Natural killer cell (primary cell): ENCODE results near the gene DDX27. TPM values are rescaled to one million over a fixed set of nuclear protein-coding genes. Genes with fewer than 3 reads are reported as not detected.

Experiments
- ATAC-seq, 3 donors: fragments of 150-1000 bp in 2 of 3; fragments of 200-7000 bp in 1 of 3; cut with Tn5 transposase; 1 replicate in 1 of 3; 2 replicates in 2 of 3; pipeline ENCODE4 v1.10.0; 2021; ENCODE audit warnings: mild to moderate bottlenecking in 2 of 3, moderate library complexity in 2 of 3
- DNase-seq, 2 donors: peaks; one replicate each; pipeline versions ENCODE4 v3.0.0 to v3.0.0-alpha.2; 2013 to 2021; ENCODE audit warnings: mixed read lengths in 1 of 2
- H3K27ac ChIP-seq: one replicate; pipeline ENCODE4 v1.5.1; 2013; ENCODE audit warnings: mild to moderate bottlenecking, low read length
- H3K27me3 ChIP-seq: one replicate; pipeline ENCODE4 v1.6.1; 2013; ENCODE audit warnings: low read length; ENCODE audit not compliant: control insufficient read depth, insufficient read depth
- H3K36me3 ChIP-seq: one replicate; pipeline ENCODE4 v1.6.1; 2013; ENCODE audit warnings: low read length; ENCODE audit not compliant: control insufficient read depth, insufficient read depth
- H3K4me1 ChIP-seq: one replicate; pipeline ENCODE4 v1.6.1; 2013; ENCODE audit warnings: low read length; ENCODE audit not compliant: control insufficient read depth, insufficient read depth
- H3K4me3 ChIP-seq: one replicate; pipeline ENCODE4 v1.5.1; 2013; ENCODE audit warnings: low read length
- H3K9me3 ChIP-seq: one replicate; pipeline ENCODE4 v1.6.1; 2013; ENCODE audit warnings: low read length; ENCODE audit not compliant: control insufficient read depth, insufficient read depth
- H3K27ac Mint-ChIP-seq, 2 donors: one replicate each; pipeline ENCODE4 v1.8.0; 2022; ENCODE audit warnings: mild to moderate bottlenecking in 2 of 2, mixed read lengths in 2 of 2, moderate library complexity in 1 of 2
- H3K27me3 Mint-ChIP-seq, 2 donors: one replicate each; pipeline ENCODE4 v1.8.0; 2022; ENCODE audit warnings: low read depth in 2 of 2, mixed read lengths in 2 of 2
- H3K36me3 Mint-ChIP-seq: one replicate; pipeline ENCODE4 v1.8.0; 2022; ENCODE audit warnings: mixed read lengths
- H3K4me1 Mint-ChIP-seq, 2 donors: one replicate each; pipeline ENCODE4 v1.8.0; 2022; ENCODE audit warnings: mixed read lengths in 2 of 2
- H3K4me3 Mint-ChIP-seq: one replicate; pipeline ENCODE4 v1.8.0; 2022; ENCODE audit warnings: mild to moderate bottlenecking, moderate library complexity, mixed read lengths
- H3K9me3 Mint-ChIP-seq, 2 donors: one replicate each; pipeline ENCODE4 v1.8.0; 2022; ENCODE audit warnings: mixed read lengths in 2 of 2
- CTCF ChIP-seq: fragments of 200-600 bp; IDR thresholded peaks from one replicate; pipeline ENCODE4 v1.8.0; 2022; ENCODE audit warnings: antibody characterized with exemption
- WGBS: methylation state at CpG from one replicate; pipeline ENCODE4 v1.1.7; 2013; ENCODE audit warnings: missing lambda C conversion rate; ENCODE audit not compliant: insufficient coverage; 5-methylcytosine and 5-hydroxymethylcytosine counted together
- intact Hi-C: fragments of 100-400 bp; cut with micrococcal nuclease; formaldehyde crosslinking; loops from one replicate; pipeline ENCODE4 v1.14.2; 2022
- total RNA-seq, 4 donors: library from RNA; stranded (reverse); fragments of 120-200 nt in 1 of 4; gene quantifications; one replicate each; pipeline versions ENCODE4 v1.2.3 to v1.2.4, GENCODE V29; 2013 to 2022

The DDX27 gene
- total RNA-seq, 3 donors from 2014 or later (not counting 1 experiment from before 2014, with no cell fraction given): 71.5 to 91.3 (median 75.9) TPM

GRCh38 chr20:49286689-49287551 is 67.7 kb downstream of the DDX27 start:
- DNase-seq: no peak
- no peaks in the 10 kb centered on the region for H3K27me3 Mint-ChIP-seq
- peaks cover 89% of the 10 kb centered on the region for H3K36me3 Mint-ChIP-seq
- H3K9me3 Mint-ChIP-seq: peaks cover 4 to 14% of the 10 kb centered on the region in 2 donors
- peak overlapping the region; percentile 79 to 95 for H3K27ac Mint-ChIP-seq
- Histone ChIP-seq H3K27me3 (no peaks in the 10 kb centered on the region), H3K36me3 (peaks cover 89% of the 10 kb centered on the region), H3K27ac (no peak overlapping the region), H3K4me3 (no peak overlapping the region), H3K4me1 (peaks cover 15% of the 10 kb centered on the region), H3K9me3 (peaks cover 46% of the 10 kb centered on the region)
- 97% methylated on average over 16 of the region's 16 CpGs for WGBS
- no peak for TF ChIP-seq CTCF
- intact Hi-C loops: no loop called here
- no peak overlapping the region for H3K4me3 Mint-ChIP-seq
- ATAC-seq: no peak
- H3K4me1 Mint-ChIP-seq: peaks cover 54 to 76% of the 10 kb centered on the region in 2 donors

GRCh38 chr20:49287555-49288249 is 68.5 kb downstream of the DDX27 start:
- intact Hi-C loops: no loop called here
- peaks cover 3 to 14% of the 10 kb centered on the region in 2 donors for H3K9me3 Mint-ChIP-seq
- Histone ChIP-seq H3K27ac (no peak overlapping the region), H3K4me1 (peaks cover 7% of the 10 kb centered on the region), H3K9me3 (peaks cover 38% of the 10 kb centered on the region), H3K4me3 (no peak overlapping the region), H3K36me3 (peaks cover 81% of the 10 kb centered on the region), H3K27me3 (no peaks in the 10 kb centered on the region)
- H3K27ac Mint-ChIP-seq: peak overlapping the region; percentile 79 to 95
- H3K4me3 Mint-ChIP-seq: no peak overlapping the region
- no peaks in the 10 kb centered on the region for H3K27me3 Mint-ChIP-seq
- DNase-seq (no peak), ATAC-seq (peak in 1 of 3 donors; percentile 34)
- H3K4me1 Mint-ChIP-seq: peaks cover 46 to 68% of the 10 kb centered on the region in 2 donors
- TF ChIP-seq CTCF: no peak
- H3K36me3 Mint-ChIP-seq: peaks cover 81% of the 10 kb centered on the region

GRCh38 chr20:49288250-49288751 is 69.1 kb downstream of the DDX27 start:
- Histone ChIP-seq H3K36me3 (peaks cover 75% of the 10 kb centered on the region), H3K27me3 (no peaks in the 10 kb centered on the region), H3K4me1 (peaks cover under 1% of the 10 kb centered on the region), H3K4me3 (no peak overlapping the region), H3K27ac (no peak overlapping the region), H3K9me3 (peaks cover 35% of the 10 kb centered on the region)
- Mint-ChIP-seq H3K9me3 (peaks cover 3 to 14% of the 10 kb centered on the region in 2 donors), H3K36me3 (peaks cover 75% of the 10 kb centered on the region), H3K4me3 (no peak overlapping the region), H3K27me3 (no peaks in the 10 kb centered on the region), H3K4me1 (peaks cover 40 to 62% of the 10 kb centered on the region in 2 donors), H3K27ac (peak overlapping the region; percentile 79 to 95)
- no peak for TF ChIP-seq CTCF
- DNase-seq: no peak
- WGBS: 82% methylated on average over 1 of the region's 2 CpGs
- no peak for ATAC-seq
- intact Hi-C loops: no loop called here
